OCI-LY1 (cell line): Measurements from ENCODE around the gene TCF7.

Experiments used
- CTCF ChIP-seq: fragments of 200-600 bp; sonication (generic), shearing (Covaris generic); IDR thresholded peaks from 2 replicates; pipeline ENCODE4 v1.5.1; 2017; ENCODE audit warnings: mild to moderate bottlenecking, antibody characterized with exemption, low read length, moderate library complexity, mixed read lengths
- EZH2 ChIP-seq: fragments of 200-600 bp; sonication (generic), shearing (Covaris generic); IDR thresholded peaks from 2 replicates; pipeline ENCODE4 v1.8.0; 2017; ENCODE audit warnings: borderline replicate concordance, mixed run types, mild to moderate bottlenecking, antibody characterized with exemption, low read length, moderate library complexity, mixed read lengths

GRCh38 chr5:134110382-134110781 is 4.1 kb upstream of the TCF7 start:
- TF ChIP-seq CTCF (no peak), EZH2 (no peak)
